ENCODE measurements around the gene ASTN2.

GRCh38 chr9:116476002-116476401, 938.9 kb downstream of the ASTN2 start:
- TF ChIP-seq POLR2A (conservative IDR thresholded peaks at IDR 0.05) = no peak
- TF ChIP-seq SIN3A (IDR thresholded peaks at IDR 0.05; ENCODE audit: borderline replicate concordance in 2 of 2, control insufficient read depth in 1 of 2, low read depth in 2 of 2, low read length in 2 of 2) = no peak
- TF ChIP-seq ZNF12 (CRISPR knock-in tag; IDR thresholded peaks at IDR 0.05) = no peak
- TF ChIP-seq SMC3 (conservative IDR thresholded peaks at IDR 0.05; ENCODE audit: insufficient read depth, low read depth, low read length) = no peak
- no peak for TF ChIP-seq DNMT1 (IDR thresholded peaks at IDR 0.05)
- TF ChIP-seq, protein P1, sequence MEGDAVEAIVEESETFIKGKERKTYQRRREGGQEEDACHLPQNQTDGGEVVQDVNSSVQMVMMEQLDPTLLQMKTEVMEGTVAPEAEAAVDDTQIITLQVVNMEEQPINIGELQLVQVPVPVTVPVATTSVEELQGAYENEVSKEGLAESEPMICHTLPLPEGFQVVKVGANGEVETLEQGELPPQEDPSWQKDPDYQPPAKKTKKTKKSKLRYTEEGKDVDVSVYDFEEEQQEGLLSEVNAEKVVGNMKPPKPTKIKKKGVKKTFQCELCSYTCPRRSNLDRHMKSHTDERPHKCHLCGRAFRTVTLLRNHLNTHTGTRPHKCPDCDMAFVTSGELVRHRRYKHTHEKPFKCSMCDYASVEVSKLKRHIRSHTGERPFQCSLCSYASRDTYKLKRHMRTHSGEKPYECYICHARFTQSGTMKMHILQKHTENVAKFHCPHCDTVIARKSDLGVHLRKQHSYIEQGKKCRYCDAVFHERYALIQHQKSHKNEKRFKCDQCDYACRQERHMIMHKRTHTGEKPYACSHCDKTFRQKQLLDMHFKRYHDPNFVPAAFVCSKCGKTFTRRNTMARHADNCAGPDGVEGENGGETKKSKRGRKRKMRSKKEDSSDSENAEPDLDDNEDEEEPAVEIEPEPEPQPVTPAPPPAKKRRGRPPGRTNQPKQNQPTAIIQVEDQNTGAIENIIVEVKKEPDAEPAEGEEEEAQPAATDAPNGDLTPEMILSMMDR (IDR thresholded peaks at IDR 0.05 in 2 of 3, conservative IDR thresholded peaks at IDR 0.05 in 1 of 3; ENCODE audit: insufficient read depth in 2 of 3, low read depth in 1 of 3, low read length in 3 of 3) = no peak
- TF ChIP-seq PCBP2 (IDR thresholded peaks at IDR 0.05; ENCODE audit: low read depth, low read length, poor library complexity, severe bottlenecking) = no peak

Data from K562 (cell line).